ENCODE measurements around the gene HOGA1. TPM values are rescaled to one million over a fixed set of nuclear protein-coding genes. Genes with fewer than 3 reads are reported as not detected.
"Not testable (repeated sequence)": the region's sequence is repeated elsewhere in the genome, so short reads cannot be mapped to it uniquely, and the experiment has no call there.

Gene HOGA1
- total RNA-seq, 8 experiments from 2014 or later: 0.27 to 11.5 (median 1.7) TPM

- WGBS, 10 experiments: 34 to 80% (median 40%) methylated on average over 1 to 4 of the region's 4 CpGs; no CpG with 5 or more reads in 6 of the 10 experiments
- Histone ChIP-seq H3K4me1 (replicated peaks in 1 of 2) (peaks cover 39 to 43% of the 10 kb centered on the region in 2 donors), H3K27ac (no peak overlapping the region), H3K4me3 (no peak overlapping the region)
- peak in 1 of 8 experiments; percentile 19 for ATAC-seq (replicated peaks in 6 of 8)
- in situ Hi-C loops (cut with MboI; ENCODE audit: low pct_unique_long_range_greater_than_20kb in 2 of 9, low sequenced_read_pairs in 9 of 9, unreplicated experiment in 9 of 9): no loop called here
Observed at GRCh38 chr10:97547271-97547600, 37.0 kb upstream of the HOGA1 start.

- H3K4me3 ChIP-seq: no peak overlapping the region
- no peak overlapping the region for H3K27ac ChIP-seq
- 24 to 69% (median 54%) methylated on average over 2 to 3 of the region's 4 CpGs; no CpG with 5 or more reads in 5 of the 10 experiments for WGBS, 10 experiments
- in situ Hi-C loops (cut with MboI; ENCODE audit: low pct_unique_long_range_greater_than_20kb in 2 of 9, low sequenced_read_pairs in 9 of 9, unreplicated experiment in 9 of 9): no loop called here
- peaks cover 31 to 36% of the 10 kb centered on the region in 2 donors for H3K4me1 ChIP-seq (replicated peaks in 1 of 2)
- peak in 1 of 8 experiments; percentile 58 for ATAC-seq (replicated peaks in 6 of 8)
Observed at GRCh38 chr10:97547962-97548361, 36.2 kb upstream of the HOGA1 start.

- WGBS, 10 experiments: 60 to 100% (median 70%) methylated on average over 2 to 5 of the region's 13 CpGs; no CpG with 5 or more reads in 3 of the 10 experiments
- Histone ChIP-seq H3K27ac (no peak overlapping the region), H3K4me3 (no peak overlapping the region), H3K4me1 (replicated peaks in 1 of 2) (peaks cover 27 to 35% of the 10 kb centered on the region in 2 donors)
- in situ Hi-C loops (cut with MboI; ENCODE audit: low pct_unique_long_range_greater_than_20kb in 2 of 9, low sequenced_read_pairs in 9 of 9, unreplicated experiment in 9 of 9): no loop called here
- peak in 2 of 8 experiments; percentile 2 to 13 for ATAC-seq (replicated peaks in 6 of 8)
Observed at GRCh38 chr10:97548828-97549455, 35.2 kb upstream of the HOGA1 start.

GRCh38 chr10:97549587-97550322 lies 34.4 kb upstream of the HOGA1 start:
- Histone ChIP-seq H3K27ac (peak overlapping the region in 1 of 2 donors; percentile 64), H3K4me1 (replicated peaks in 1 of 2) (peaks cover 27 to 35% of the 10 kb centered on the region in 2 donors), H3K4me3 (no peak overlapping the region)
- WGBS, 10 experiments: 0 to 100% (median 40%) methylated on average over 1 to 3 of the region's 13 CpGs; no CpG with 5 or more reads in 5 of the 10 experiments
- peak; percentile 47 to 82 (median 76) for ATAC-seq (replicated peaks in 6 of 8)
- in situ Hi-C loops (cut with MboI; ENCODE audit: low pct_unique_long_range_greater_than_20kb in 2 of 9, low sequenced_read_pairs in 9 of 9, unreplicated experiment in 9 of 9): loop anchor here in 1 of 9 experiments (25.0 kb wide), 1 partner anchor 87 kb away; no protein-coding TSS in a partner anchor

GRCh38 chr10:97550336-97551149 lies 33.6 kb upstream of the HOGA1 start:
- in situ Hi-C loops (cut with MboI; ENCODE audit: low pct_unique_long_range_greater_than_20kb in 2 of 9, low sequenced_read_pairs in 9 of 9, unreplicated experiment in 9 of 9): loop anchor here in 1 of 9 experiments (25.0 kb wide), 1 partner anchor 88 kb away; no protein-coding TSS in a partner anchor
- Histone ChIP-seq H3K27ac (peak overlapping the region in 1 of 2 donors; percentile 64), H3K4me1 (replicated peaks in 1 of 2) (peaks cover 27 to 35% of the 10 kb centered on the region in 2 donors), H3K4me3 (no peak overlapping the region)
- peak in 4 of 8 experiments; percentile 3 to 16 (median 7) for ATAC-seq (replicated peaks in 6 of 8)
- WGBS, 10 experiments: 40 to 100% (median 90%) methylated on average over 1 to 2 of the region's 10 CpGs; no CpG with 5 or more reads in 7 of the 10 experiments

- WGBS, 10 experiments: 89 to 100% (median 94%) methylated on average over 2 to 6 of the region's 6 CpGs; no CpG with 5 or more reads in 5 of the 10 experiments
- in situ Hi-C loops (cut with MboI; ENCODE audit: low pct_unique_long_range_greater_than_20kb in 2 of 9, low sequenced_read_pairs in 9 of 9, unreplicated experiment in 9 of 9): loop anchor here in 1 of 9 experiments (25.0 kb wide), 1 partner anchor 89 kb away; no protein-coding TSS in a partner anchor
- H3K27ac ChIP-seq: no peak overlapping the region
- no peak overlapping the region for H3K4me3 ChIP-seq
- no peak for ATAC-seq (replicated peaks in 6 of 8)
- H3K4me1 ChIP-seq (replicated peaks in 1 of 2): peaks cover 27 to 35% of the 10 kb centered on the region in 2 donors
Observed at GRCh38 chr10:97551271-97551670, 32.9 kb upstream of the HOGA1 start.

GRCh38 chr10:97553575-97554031 lies 30.6 kb upstream of the HOGA1 start:
- Histone ChIP-seq H3K27ac (no peak overlapping the region), H3K4me1 (replicated peaks in 1 of 2) (peaks cover 14 to 24% of the 10 kb centered on the region in 2 donors), H3K4me3 (no peak overlapping the region)
- in situ Hi-C loops (cut with MboI; ENCODE audit: low pct_unique_long_range_greater_than_20kb in 2 of 9, low sequenced_read_pairs in 9 of 9, unreplicated experiment in 9 of 9): loop anchor here in 1 of 9 experiments (25.0 kb wide), 1 partner anchor 91 kb away; no protein-coding TSS in a partner anchor
- 4 to 100% (median 48%) methylated on average over 1 to 5 of the region's 6 CpGs; no CpG with 5 or more reads in 3 of the 10 experiments for WGBS, 10 experiments
- peak; percentile 75 to 97 (median 85) for ATAC-seq (replicated peaks in 6 of 8)

GRCh38 chr10:97554336-97554735 lies 29.9 kb upstream of the HOGA1 start:
- in situ Hi-C loops (cut with MboI; ENCODE audit: low pct_unique_long_range_greater_than_20kb in 2 of 9, low sequenced_read_pairs in 9 of 9, unreplicated experiment in 9 of 9): loop anchor here in 1 of 9 experiments (25.0 kb wide), 1 partner anchor 92 kb away; no protein-coding TSS in a partner anchor
- H3K4me1 ChIP-seq (replicated peaks in 1 of 2): peaks cover 12 to 22% of the 10 kb centered on the region in 2 donors
- not testable (repeated sequence) for H3K27ac ChIP-seq; H3K4me3 ChIP-seq; ATAC-seq (replicated peaks in 6 of 8)
- 60 to 97% (median 96%) methylated on average over 1 to 4 of the region's 5 CpGs; no CpG with 5 or more reads in 6 of the 10 experiments for WGBS, 10 experiments

- not testable (repeated sequence) for ATAC-seq (replicated peaks in 6 of 8); H3K27ac ChIP-seq; H3K4me3 ChIP-seq; H3K4me1 ChIP-seq (replicated peaks in 1 of 2)
- WGBS, 10 experiments: 78 to 92% (median 87%) methylated on average over 2 to 5 of the region's 10 CpGs; no CpG with 5 or more reads in 7 of the 10 experiments
- in situ Hi-C loops (cut with MboI; ENCODE audit: low pct_unique_long_range_greater_than_20kb in 2 of 9, low sequenced_read_pairs in 9 of 9, unreplicated experiment in 9 of 9): loop anchor here in 1 of 9 experiments (25.0 kb wide), 1 partner anchor 93 kb away; no protein-coding TSS in a partner anchor
Observed at GRCh38 chr10:97555541-97555940, 28.6 kb upstream of the HOGA1 start.

- peak in 3 of 8 experiments; percentile 54 to 76 (median 65) for ATAC-seq (replicated peaks in 6 of 8)
Observed at GRCh38 chr10:97560731-97561381, 23.3 kb upstream of the HOGA1 start.

GRCh38 chr10:97561386-97562077 lies 22.7 kb upstream of the HOGA1 start:
- in situ Hi-C loops (cut with MboI; ENCODE audit: low pct_unique_long_range_greater_than_20kb in 2 of 9, low sequenced_read_pairs in 9 of 9, unreplicated experiment in 9 of 9): loop anchor here in 1 of 9 experiments (25.0 kb wide), 1 partner anchor 99 kb away; no protein-coding TSS in a partner anchor
- not testable (repeated sequence) for ATAC-seq (replicated peaks in 6 of 8); H3K4me3 ChIP-seq; H3K4me1 ChIP-seq (replicated peaks in 1 of 2); H3K27ac ChIP-seq
- WGBS, 10 experiments: 29 to 100% (median 78%) methylated on average over 2 to 6 of the region's 12 CpGs

More at GRCh38 chr10:97560731-97561381, 23.3 kb upstream of the HOGA1 start:
- H3K4me3 ChIP-seq; H3K27ac ChIP-seq; H3K4me1 ChIP-seq (replicated peaks in 1 of 2): not testable (repeated sequence)
- WGBS, 10 experiments: 40 to 100% (median 83%) methylated on average over 1 to 3 of the region's 17 CpGs; no CpG with 5 or more reads in 5 of the 10 experiments
- in situ Hi-C loops (cut with MboI; ENCODE audit: low pct_unique_long_range_greater_than_20kb in 2 of 9, low sequenced_read_pairs in 9 of 9, unreplicated experiment in 9 of 9): loop anchor here in 1 of 9 experiments (25.0 kb wide), 1 partner anchor 99 kb away; no protein-coding TSS in a partner anchor
